Loucy (cell line): ENCODE results near the gene TNS3.

Source experiments
- EZH2phosphoT487 ChIP-seq: fragments of 200-600 bp; IDR thresholded peaks from 2 replicates; pipeline ENCODE4 v1.6.1; 2018; ENCODE audit warnings: antibody characterized with exemption, mild to moderate bottlenecking, moderate library complexity, borderline replicate concordance
- TF ChIP-seq, protein P1 (sequence below): fragments of 200-600 bp; sonication (generic); conservative IDR thresholded peaks from 2 replicates; pipeline ENCODE4 v1.5.1; 2014; ENCODE audit warnings: mild to moderate bottlenecking, antibody characterized with exemption, low read length

DNA sequence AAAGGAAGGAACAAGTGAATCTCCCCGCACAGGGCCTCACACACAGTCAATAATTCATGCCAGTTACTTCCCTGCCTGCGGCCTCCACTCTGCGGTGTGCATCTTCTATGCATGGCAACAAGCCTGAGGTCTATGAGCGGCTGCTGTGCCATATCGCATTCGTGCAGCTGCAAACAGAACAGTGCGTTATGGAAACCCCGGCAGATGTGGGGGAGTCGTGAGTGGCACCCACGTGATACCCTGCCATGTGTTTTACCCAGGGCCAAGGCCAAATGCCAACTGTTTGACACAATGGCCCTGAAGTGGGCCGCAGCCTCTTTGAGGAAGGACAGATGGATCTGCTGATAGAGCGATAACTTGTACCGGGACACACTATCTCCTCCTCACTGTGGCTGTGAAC lies 13.4 kb downstream of the TNS3 start:
- TF ChIP-seq, protein P1, sequence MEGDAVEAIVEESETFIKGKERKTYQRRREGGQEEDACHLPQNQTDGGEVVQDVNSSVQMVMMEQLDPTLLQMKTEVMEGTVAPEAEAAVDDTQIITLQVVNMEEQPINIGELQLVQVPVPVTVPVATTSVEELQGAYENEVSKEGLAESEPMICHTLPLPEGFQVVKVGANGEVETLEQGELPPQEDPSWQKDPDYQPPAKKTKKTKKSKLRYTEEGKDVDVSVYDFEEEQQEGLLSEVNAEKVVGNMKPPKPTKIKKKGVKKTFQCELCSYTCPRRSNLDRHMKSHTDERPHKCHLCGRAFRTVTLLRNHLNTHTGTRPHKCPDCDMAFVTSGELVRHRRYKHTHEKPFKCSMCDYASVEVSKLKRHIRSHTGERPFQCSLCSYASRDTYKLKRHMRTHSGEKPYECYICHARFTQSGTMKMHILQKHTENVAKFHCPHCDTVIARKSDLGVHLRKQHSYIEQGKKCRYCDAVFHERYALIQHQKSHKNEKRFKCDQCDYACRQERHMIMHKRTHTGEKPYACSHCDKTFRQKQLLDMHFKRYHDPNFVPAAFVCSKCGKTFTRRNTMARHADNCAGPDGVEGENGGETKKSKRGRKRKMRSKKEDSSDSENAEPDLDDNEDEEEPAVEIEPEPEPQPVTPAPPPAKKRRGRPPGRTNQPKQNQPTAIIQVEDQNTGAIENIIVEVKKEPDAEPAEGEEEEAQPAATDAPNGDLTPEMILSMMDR = no peak
- no peak for TF ChIP-seq EZH2phosphoT487
